Stromal cell of bone marrow (primary cell): ENCODE results near the gene UNC5A.

Experiments used
- DNase-seq: peaks from one replicate; pipeline ENCODE4 v3.0.0-alpha.2; 2012; ENCODE audit warnings: low read depth

The UNC5A gene

GRCh38 chr5:176880366-176881020 lies 70.1 kb downstream of the UNC5A start:
- no peak for DNase-seq

- DNase-seq, result no peak
Measured at GRCh38 chr5:176881021-176881749, 70.8 kb downstream of the UNC5A start.

GRCh38 chr5:176881816-176882566 lies 71.6 kb downstream of the UNC5A start:
- DNase-seq, result no peak

GRCh38 chr5:176882567-176882903 lies 72.2 kb downstream of the UNC5A start:
- DNase-seq, result no peak

DNA sequence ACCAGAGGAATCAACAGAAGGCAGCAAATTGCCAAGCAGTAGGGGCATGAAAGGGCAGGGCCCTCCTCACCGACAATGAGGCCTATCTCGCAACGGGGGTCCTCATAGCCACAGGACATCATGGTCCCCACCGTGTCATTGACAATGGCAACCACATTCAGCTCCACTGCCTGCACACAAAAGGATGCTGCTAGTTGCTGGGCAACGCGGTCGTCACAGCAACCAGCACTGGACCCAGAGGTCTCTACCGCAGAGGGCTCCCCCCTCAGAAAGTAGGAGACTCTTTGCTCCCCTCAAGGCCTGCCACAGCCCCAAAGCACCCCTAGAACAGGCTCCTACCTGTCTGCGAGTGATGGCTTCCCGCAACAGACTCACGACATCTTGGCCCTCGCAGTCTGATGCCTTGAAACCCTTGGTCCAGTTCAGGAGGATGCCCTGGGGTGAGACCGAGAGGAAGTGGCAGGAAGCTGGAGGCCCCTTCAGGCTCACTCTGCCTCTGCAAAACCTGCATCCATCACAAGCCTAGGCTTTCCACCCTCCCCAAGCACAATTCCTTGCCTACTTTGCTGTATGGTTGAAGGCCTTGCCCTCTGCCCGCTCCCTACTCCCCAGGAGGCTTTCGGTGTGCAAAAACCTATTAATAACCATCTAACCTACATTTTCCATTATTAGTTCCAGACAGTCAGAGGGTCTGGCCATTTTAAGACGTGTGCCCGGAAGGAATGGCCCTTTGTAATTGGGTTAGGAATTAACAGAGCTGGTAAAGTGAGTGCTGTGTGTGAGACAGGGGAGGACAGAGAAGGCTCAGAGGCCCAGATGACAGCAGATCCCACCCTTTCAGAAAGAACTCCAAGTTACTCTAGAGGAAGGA lies 73.6 kb downstream of the UNC5A start:
- DNase-seq, result no peak

- DNase-seq, result no peak
Measured at GRCh38 chr5:176884571-176884890, 74.2 kb downstream of the UNC5A start.

GRCh38 chr5:176886336-176887251 lies 76.2 kb downstream of the UNC5A start:
- DNase-seq, result no peak

GRCh38 chr5:176887252-176887849 lies 77.0 kb downstream of the UNC5A start:
- DNase-seq, result no peak

DNA sequence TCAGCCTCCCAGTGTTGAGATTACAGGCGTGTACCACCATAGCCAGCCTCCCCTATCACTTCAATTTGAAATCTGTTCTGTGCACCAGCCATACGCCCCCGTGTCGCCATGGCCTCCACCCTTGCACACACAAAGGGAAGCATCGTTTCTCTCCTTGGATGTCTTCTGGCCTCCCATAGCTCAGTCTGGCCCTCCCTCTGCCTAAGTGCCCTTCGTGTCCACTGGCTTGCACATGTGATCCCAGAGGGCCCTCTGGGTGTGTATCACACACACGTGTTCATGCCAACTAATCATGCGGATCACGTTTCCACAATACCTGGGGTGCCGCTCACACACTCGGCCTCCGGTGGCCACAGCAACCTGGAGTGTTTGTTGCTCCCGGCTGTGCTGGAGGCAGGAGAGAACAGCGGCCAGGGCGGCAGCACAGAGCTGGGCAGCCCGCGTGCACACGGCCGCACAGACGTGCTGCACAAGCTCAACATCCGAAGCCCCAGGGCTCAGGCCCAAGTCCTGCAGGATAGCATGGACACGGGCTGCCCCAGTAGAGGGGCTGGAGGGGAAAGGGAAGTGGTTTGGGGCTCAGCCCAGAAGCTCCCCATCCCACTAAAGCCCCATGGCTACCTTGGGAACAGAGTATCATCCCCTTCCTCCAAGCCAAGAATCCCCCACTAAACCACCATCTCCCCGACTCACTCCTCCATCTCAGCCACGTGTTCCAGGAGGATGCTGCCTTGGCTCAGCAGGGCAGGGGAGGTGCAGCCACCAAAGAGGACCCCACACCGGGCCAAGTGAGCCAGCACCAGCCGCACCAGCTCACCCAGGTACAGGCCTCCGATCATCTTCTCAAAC lies 77.9 kb downstream of the UNC5A start:
- DNase-seq, result no peak

- no peak for DNase-seq
Measured at GRCh38 chr5:176888865-176889165, 78.5 kb downstream of the UNC5A start.

DNA sequence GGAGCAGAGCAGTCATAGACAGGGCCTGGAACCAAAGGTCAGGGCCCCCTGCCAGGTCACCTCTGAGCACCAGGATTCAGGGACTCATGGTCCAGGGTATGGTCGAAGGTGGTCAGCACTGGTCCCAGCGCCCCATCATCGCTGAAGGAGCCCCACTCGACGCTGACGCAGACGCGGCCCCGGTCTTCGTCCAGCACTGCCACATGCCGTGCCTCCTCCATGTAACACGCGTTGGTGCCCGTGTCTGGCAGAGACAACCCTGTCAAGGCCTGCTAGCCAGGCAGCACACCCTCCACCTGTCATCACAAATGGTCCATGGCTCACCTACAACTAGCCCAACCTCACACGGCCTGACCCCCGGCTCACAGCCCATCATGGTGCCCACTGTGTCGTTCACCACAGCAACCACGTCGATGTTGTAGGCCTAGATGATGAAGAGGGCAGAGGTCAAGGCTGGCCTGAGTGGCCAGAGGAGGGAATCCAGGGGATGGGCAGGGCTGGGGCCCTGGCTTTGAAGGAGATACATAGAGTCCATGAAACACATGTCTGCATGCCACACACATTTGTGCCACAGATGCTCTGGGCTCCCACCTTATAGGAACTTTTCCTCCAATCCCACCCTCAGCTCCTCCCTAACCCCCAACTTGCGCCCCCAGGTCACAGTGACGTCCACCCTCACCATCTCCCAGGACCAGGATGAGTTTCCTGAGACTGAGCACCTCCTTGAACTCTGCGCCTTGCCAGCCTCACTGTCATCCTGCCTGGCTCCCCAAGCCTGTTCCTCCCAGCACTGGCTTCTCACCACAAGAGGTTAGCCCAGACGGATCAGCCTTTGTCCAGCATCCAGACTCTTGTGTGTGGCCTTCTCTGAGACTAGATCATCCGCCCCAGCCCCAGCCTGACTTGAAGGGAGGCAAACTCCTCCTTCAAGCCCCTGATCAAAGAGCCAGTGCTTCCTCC lies 79.2 kb downstream of the UNC5A start:
- DNase-seq, result no peak

DNA sequence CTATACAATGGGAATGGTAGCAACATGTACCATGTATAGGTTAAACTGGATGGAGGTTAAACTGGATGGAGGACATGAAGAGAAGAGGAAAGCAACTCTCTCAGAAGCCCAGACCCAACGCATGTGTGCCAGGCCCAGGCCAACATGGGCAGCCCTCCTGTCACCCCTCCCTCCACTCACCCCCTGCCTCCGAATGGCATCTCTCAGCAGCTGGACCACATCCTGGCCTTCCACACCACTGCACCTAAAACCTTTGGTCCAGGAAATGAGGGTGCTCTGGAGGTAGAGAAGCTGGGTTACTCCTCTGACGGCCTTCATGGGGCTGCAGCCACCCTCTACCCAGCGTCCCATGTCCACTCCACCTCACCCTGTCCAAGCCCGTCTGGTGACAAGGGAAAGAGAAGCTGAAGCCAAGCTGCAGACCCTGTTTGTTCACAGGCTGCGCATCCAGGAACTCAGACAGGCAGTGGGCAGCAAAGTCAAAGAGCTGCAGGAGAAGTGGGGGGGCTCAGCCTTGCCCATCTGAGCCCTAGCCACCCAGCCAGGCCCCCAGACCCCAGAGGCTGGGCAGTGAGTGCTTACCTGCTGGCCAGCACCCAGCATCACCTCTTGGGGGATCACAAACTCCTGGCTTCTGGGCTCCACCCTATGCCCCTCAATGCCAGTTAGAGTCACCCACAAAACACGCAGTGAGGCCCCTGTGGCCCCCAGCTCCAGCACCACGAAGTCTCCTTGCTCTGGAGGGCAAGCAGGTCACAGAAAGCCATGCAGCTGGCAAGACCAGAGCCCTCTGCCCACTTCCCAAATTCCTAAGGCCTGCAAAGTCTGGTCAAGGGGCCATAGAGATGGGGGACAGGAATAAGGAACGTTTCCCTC lies 80.3 kb downstream of the UNC5A start:
- no peak for DNase-seq

DNA sequence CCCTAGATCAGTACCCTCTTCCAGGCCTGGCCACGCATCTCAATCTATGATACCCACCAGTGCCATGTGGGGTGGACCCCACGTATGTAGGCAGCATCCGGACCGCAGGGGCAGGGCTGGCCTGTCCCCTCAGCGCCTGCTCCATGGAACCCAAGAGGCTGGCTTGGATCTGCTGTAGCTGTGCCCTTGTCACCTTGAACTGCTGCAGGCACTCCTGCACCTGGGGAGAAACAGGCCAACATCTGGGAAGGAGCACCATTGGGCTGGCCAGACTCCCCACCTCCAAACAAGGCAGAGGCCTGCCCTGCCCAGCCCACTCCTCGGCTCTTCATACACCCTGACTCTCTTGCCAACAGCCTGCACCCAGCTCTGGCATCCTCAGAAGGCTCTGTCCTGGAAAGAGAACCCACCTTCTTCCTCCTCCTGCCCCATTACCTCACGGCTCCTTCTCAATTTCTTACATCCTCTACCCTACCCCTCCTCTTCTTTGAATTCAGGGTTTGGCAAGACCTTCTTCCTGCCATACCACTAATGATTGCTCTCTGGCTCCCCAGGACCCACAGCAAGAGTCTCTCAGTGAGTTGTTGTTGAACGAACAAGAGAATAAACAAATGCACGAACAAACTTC lies 81.1 kb downstream of the UNC5A start:
- DNase-seq, result no peak

DNA sequence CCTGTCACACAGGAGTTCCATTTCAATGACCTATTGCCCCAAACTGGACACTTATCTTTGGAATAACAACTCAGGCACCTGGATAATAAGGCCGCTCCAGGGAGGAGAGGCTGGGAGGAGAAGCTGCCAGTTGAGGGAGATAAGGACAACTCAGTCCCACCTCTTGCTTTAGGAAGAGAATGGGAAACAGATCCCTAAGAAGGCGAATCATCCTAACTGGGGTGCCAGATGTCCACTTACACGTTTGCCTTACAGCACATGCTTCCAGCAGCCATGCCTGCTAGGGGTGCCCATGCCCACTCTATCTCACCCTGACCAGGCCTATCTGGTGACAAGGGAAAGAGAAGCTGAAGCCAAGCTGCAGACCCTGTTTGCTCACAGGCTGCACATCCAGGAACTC lies 82.3 kb downstream of the UNC5A start:
- no peak for DNase-seq

DNA sequence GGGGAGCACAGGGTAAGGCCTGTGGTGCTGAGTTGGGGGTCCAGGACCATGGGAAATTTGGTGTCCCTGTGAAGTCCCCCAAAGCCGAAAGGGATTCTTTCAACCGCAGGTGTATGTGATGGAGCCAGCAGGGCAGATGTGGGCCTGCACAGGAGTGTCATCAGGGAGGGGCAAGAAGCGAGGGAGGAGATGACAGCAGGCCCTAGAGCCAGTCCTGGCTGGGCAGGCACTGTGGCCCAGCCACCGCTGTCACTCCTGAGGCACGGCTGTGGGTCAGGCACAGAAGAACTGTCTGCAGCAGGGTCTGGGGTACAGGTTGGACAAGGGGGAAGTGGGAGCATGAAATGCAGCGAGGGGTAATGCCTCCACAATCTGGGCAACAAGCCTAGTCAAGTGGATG lies 83.9 kb downstream of the UNC5A start:
- no peak for DNase-seq

- DNase-seq, result no peak
Measured at GRCh38 chr5:176895831-176896230, 85.5 kb downstream of the UNC5A start.

GRCh38 chr5:176897263-176897662 lies 86.9 kb downstream of the UNC5A start:
- DNase-seq, result no peak
